CD4-positive, alpha-beta T cell treated with Interleukin-4 for 1 hour (primary cell): ENCODE data around the gene TK2.

Experiments used
- DNase-seq, 2 donors: peaks; one replicate each; pipeline ENCODE4 v3.0.0-alpha.2; 2020 to 2022

The TK2 gene

GRCh38 chr16:66543541-66543940 lies 6.4 kb downstream of the TK2 start:
- no peak for DNase-seq

DNA sequence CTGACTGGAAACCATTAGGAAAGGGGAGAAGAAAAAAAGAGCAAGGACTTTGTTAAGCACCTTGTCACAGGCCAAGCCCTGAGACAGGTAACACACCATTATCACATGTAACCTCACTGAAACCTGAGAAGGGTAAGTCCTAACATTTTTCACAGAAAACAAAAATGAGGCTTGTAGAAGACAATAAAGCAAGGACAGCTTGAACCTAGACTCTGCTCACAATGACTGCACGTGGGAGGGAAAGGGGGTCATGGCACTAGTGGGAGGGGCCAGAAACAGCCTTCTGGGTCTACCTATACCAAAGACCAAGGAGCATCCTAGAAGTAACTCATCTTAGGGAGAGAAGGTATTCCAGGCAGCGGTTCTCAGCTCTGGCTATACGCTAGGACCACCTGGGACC lies 7.5 kb downstream of the TK2 start:
- no peak for DNase-seq

- no peak for DNase-seq
These were observed 8.2 kb downstream of the TK2 start for GRCh38 chr16:66541388-66542355.

DNA sequence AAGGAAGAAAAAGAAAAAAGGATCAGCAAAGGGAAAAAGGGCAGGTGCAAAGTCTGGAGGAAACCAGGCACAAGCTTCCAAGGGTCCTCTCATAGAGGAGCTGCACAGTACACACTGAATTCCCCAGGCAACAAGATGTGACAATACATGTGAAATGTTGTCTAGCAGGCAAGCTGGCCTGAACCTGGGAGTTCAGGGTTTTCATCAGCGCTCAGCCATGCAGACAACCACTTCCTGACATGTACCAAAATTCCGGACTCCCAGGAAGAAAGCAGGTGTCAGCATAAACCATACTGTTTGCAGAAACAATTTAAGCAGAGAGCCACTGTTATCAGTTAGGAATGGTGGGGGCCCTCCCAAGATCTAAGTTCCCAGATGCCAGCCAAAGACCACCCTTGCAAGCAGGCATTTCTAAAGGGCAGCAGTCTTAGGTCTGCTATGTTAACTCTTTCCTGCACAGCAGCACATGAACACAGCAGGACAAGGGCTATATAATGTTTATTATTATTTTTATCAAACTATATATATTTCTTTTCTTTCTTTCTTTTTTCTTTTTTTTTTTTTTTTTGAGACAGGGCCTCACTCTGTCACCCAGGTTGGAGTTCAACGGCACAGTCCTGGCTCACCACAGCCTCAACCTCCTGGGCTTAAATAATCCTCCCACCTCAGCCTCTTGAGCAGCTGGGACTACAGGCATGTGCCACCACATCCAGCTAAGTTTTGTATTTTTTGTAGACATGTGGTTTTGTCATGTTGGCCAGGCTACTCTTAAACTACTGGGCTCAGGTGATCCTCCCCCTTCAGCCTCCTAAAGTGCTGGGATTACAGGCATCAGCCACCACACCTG lies 10.1 kb downstream of the TK2 start:
- peak in 1 of 2 donors; percentile 29 for DNase-seq

GRCh38 chr16:66538910-66539309 lies 11.0 kb downstream of the TK2 start:
- no peak for DNase-seq

DNA sequence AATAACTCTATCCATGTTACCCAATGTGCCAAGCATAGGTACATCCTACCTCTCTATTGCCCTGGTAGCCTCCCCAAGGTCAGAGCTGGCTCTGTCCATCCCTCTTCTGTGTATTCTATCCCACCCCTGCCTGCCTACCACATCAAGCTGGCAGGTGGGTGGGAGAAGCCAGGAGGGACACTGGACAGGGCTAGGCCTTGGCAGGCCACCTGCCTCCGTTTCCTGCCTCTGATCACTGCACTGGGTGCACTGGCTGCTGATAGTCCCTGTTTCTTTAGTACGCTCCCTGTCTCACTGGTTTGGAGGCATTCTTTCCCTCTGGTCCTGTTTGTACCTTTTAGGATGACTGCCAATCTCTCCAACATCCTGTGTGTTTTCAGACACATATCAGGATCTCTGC lies 12.7 kb downstream of the TK2 start:
- no peak for DNase-seq

DNA sequence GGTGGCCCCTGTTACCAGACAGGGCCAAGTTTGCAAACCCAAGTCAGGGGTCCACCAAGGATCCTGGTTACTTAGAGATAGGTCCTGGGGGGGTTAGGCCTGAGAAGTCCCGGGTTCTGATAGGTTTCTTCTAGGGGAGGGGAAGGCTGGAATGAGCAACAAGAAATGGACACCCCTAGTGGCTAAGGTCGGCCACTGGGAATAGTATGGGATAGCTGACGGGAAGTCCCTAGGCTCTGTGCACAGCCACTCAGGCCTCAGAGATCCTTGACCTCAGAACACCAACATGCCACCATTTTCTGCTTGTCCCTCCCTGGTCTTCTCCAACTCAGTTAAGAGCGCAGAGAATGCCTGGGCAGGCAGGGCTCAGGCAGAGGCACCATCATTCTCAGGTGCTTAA lies 13.4 kb downstream of the TK2 start:
- no peak for DNase-seq

DNA sequence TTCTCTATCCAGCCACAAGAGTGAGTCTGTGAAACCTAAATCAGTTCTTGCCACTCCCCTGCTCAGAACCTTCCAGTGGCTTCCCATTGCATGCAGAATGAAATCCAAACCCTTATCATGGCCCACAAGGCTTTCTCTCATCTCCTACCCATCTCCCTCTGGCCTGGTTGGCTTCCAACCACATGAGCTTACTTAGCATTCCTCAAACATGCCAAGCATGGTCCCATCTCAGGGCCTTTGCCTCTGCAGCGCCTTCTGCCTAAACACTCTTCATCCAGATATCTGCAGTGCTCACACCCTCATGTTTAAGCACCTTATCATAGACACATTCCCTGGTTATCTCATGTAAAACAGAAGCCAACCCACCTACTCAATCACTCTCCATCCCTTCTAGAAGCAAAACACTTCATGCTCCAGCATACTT lies 15.5 kb downstream of the TK2 start:
- no peak for DNase-seq

DNA sequence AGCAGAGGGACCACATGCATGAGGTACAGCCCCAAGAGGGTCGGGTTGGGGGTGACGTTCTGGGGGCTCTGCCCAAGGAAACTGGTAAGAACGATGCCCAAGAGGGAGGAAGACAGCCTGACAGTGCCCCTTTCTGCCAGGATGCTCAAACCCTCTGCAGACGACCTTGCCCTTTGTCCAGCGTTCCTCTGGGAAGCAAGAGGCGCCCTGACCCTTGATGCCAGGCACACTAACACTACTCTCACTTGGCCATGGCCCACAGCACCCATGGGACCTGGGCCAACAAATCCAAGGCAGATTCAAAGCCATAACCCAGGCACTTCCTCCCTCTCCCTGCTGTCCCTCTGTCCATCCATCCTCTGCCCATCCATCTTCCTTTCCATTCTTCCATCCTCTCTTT lies 20.4 kb downstream of the TK2 start:
- no peak for DNase-seq

GRCh38 chr16:66528294-66528693 lies 21.6 kb downstream of the TK2 start:
- no peak for DNase-seq

DNA sequence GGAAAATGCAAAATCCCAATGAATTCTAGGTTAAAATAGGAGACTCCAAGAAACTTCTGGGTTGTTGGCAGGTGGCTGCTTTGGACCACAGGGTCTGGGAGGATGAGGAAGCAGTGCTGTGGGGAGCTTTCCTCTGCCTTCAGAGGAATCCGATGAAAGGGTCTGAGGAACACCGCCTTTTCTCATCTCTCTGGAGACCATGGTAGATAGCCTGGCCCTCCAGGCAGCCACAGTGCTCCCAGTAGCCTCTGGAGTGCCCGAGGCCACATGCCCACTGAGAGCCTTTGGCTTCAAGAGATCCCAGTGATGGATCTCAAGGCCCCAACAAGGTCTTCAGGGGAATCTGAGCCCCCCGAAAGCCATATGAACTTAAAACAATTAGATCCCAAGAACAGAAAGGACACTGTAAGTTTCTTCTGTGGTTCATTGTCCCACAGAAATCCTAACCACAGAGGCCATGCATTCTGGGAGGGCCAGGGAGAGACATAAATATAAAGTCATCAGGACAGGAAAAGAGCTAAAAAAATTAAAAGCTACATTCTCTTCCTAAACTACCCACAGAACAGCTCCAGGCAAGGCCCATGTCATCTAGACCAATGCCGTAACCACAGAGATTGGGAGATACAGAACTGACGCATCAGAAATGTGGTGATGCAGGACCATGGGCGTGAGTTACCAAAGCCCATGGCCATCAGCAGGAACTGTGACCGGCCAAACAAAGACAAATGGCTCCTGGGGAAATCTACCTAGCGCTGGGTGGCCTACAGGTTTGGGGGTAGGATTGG lies 24.3 kb downstream of the TK2 start:
- DNase-seq: peak in 1 of 2 donors; percentile 60

GRCh38 chr16:66524601-66525164 lies 25.2 kb downstream of the TK2 start:
- peak; percentile 44 to 84 for DNase-seq

- peak; percentile 63 to 66 for DNase-seq
These were observed 26.0 kb downstream of the TK2 start for GRCh38 chr16:66523861-66524354.

- DNase-seq: no peak
These were observed 26.9 kb downstream of the TK2 start for GRCh38 chr16:66522816-66523590.

GRCh38 chr16:66521951-66522771 lies 27.8 kb downstream of the TK2 start:
- peak; percentile 82 to 83 for DNase-seq

- DNase-seq: no peak
These were observed 28.6 kb downstream of the TK2 start for GRCh38 chr16:66521252-66521713.

GRCh38 chr16:66520406-66521170 lies 29.3 kb downstream of the TK2 start:
- peak; percentile 19 to 57 for DNase-seq

- DNase-seq: no peak
These were observed 30.2 kb downstream of the TK2 start for GRCh38 chr16:66519482-66520373.
